HCT116 (cell line): Measurements from ENCODE around the gene TMEM52. TPM values are rescaled to one million over a fixed set of nuclear protein-coding genes. Genes with fewer than 3 reads are reported as not detected.

Experiments
- ATAC-seq: fragments of 200-7000 bp; cut with Tn5 transposase; 2 replicates; pipeline ENCODE4 v1.9.1; 2020; ENCODE audit warnings: mild to moderate bottlenecking, moderate library complexity
- BruUV-seq: library from RNA; stranded (reverse); fragments of 400-500 nt; replicated peaks from 2 replicates; lab custom pipeline; 2021; lab: Mats Ljungman, UMichigan
- CTCF ChIA-PET: fragments of 300-600 bp; sonication (Branson Sonifier 250); formaldehyde crosslinking; loops from one replicate; lab custom pipeline; 2021; ENCODE audit warnings: antibody characterized with exemption; lab: Charles Lee
- POLR2A ChIA-PET: fragments of 300-600, 350-600 bp; sonication (Branson Sonifier 250); formaldehyde crosslinking; loops from one replicate; lab custom pipeline; 2021; ENCODE audit warnings: antibody characterized with exemption; lab: Charles Lee
- RAD21 ChIA-PET, 2 experiments: fragments of 300-600 bp; sonication (Branson Sonifier 250); formaldehyde crosslinking; loops; one replicate each; lab custom pipeline; 2023; ENCODE audit warnings: low total read pairs in 2 of 2; ENCODE audit not compliant: uncharacterized antibody in 2 of 2, unreplicated experiment in 2 of 2, low non-redundant PET in 1 of 2; lab: Charles Lee
- DNase-seq: peaks from one replicate; pipeline ENCODE4 v3.0.0-alpha.2; 2010; ENCODE audit warnings: low read depth, low spot score
- H2AFZ ChIP-seq: fragments of 200-600 bp; shearing (Covaris generic), sonication (generic); 2 replicates; pipeline ENCODE4 v1.6.1; 2017; ENCODE audit warnings: low read depth, mixed run types, mixed read lengths, antibody characterized with exemption, low read length; ENCODE audit not compliant: poor library complexity, severe bottlenecking
- H3K27ac ChIP-seq: 2 replicates; pipeline ENCODE4 v1.5.1; 2012; ENCODE audit warnings: low read depth, low read length
- H3K27me3 ChIP-seq: fragments of 200-600 bp; sonication (generic); 2 replicates; pipeline ENCODE4 v1.6.1; 2016; ENCODE audit warnings: mixed run types, low read length, mixed read lengths; ENCODE audit not compliant: insufficient read depth
- H3K36me3 ChIP-seq, 2 experiments: fragments of 200-500 bp in 1 of 2; fragments of 200-600 bp in 1 of 2; sonication (Bioruptor generic) in 1 of 2; sonication (generic) in 1 of 2; 2 replicates each; pipeline versions ENCODE4 v1.5.1 to v1.6.1; 2014 to 2016; ENCODE audit warnings: low read length in 2 of 2, inconsistent platforms in 1 of 2, mixed read lengths in 1 of 2, mixed run types in 1 of 2; ENCODE audit not compliant: insufficient read depth in 2 of 2, control insufficient read depth in 1 of 2
- H3K4me1 ChIP-seq, 2 experiments: fragments of 200-600 bp in 1 of 2; sonication (generic) in 1 of 2; 2 replicates each; pipeline versions ENCODE4 v1.5.1 to v1.6.1; 2012 to 2017; ENCODE audit warnings: low read length in 2 of 2, inconsistent platforms in 1 of 2, mild to moderate bottlenecking in 1 of 2, mixed read lengths in 1 of 2, mixed run types in 1 of 2, moderate library complexity in 1 of 2; ENCODE audit not compliant: insufficient read depth in 2 of 2, control insufficient read depth in 1 of 2
- H3K4me2 ChIP-seq: fragments of 200-600 bp; sonication (generic); 2 replicates; pipeline ENCODE4 v1.6.1; 2017; ENCODE audit warnings: mixed run types, low read length, mixed read lengths
- H3K4me3 ChIP-seq, 2 experiments: fragments of 200-600 bp in 1 of 2; sonication (generic) in 1 of 2; replicated peaks in 1 of 2; 2 replicates each; pipeline ENCODE4 v1.5.1; 2011 to 2016; ENCODE audit warnings: low read length in 2 of 2, control low read depth in 1 of 2, low read depth in 1 of 2, mild to moderate bottlenecking in 1 of 2, mixed read lengths in 1 of 2, mixed run types in 1 of 2
- H3K79me2 ChIP-seq: fragments of 200-600 bp; sonication (generic); 2 replicates; pipeline ENCODE4 v1.6.1; 2017; ENCODE audit warnings: mild to moderate bottlenecking, mixed run types, low read length, moderate library complexity, mixed read lengths; ENCODE audit not compliant: insufficient read depth
- H3K9ac ChIP-seq: fragments of 200-600 bp; sonication (generic); 2 replicates; pipeline ENCODE4 v1.6.1; 2016; ENCODE audit warnings: low read length, mixed read lengths
- H3K9me2 ChIP-seq: fragments of 200-600 bp; sonication (generic), shearing (Covaris generic); 2 replicates; pipeline ENCODE4 v1.6.1; 2017; ENCODE audit warnings: mixed run types, mild to moderate bottlenecking, moderate library complexity; ENCODE audit not compliant: insufficient read depth
- H3K9me3 ChIP-seq, 2 experiments: fragments of 200-500 bp in 1 of 2; fragments of 200-600 bp in 1 of 2; sonication (Bioruptor generic) in 1 of 2; sonication (generic) in 1 of 2; 2 replicates each; pipeline ENCODE4 v1.6.1; 2014 to 2017; ENCODE audit warnings: low read length in 2 of 2, mixed read lengths in 2 of 2, inconsistent platforms in 1 of 2, low read depth in 1 of 2, mild to moderate bottlenecking in 1 of 2, mixed run types in 1 of 2, moderate library complexity in 1 of 2; ENCODE audit not compliant: control insufficient read depth in 1 of 2, insufficient read depth in 1 of 2
- H4K20me1 ChIP-seq: fragments of 200-600 bp; sonication (generic), shearing (Covaris generic); 2 replicates; pipeline ENCODE4 v1.6.1; 2017; ENCODE audit warnings: mixed run types, mild to moderate bottlenecking, moderate library complexity; ENCODE audit not compliant: insufficient read depth
- ATF3 ChIP-seq: IDR thresholded peaks from 2 replicates; pipeline ENCODE4 v1.6.1; 2012
- CBX3 ChIP-seq: IDR thresholded peaks from 2 replicates; pipeline ENCODE4 v1.6.1; 2012; ENCODE audit warnings: low read depth
- CEBPB ChIP-seq: IDR thresholded peaks from 2 replicates; pipeline ENCODE4 v1.6.1; 2012; ENCODE audit warnings: low read depth
- FOSL1 ChIP-seq: IDR thresholded peaks from 2 replicates; pipeline ENCODE4 v1.6.1; 2012; ENCODE audit warnings: low read depth
- JUND ChIP-seq: IDR thresholded peaks from 2 replicates; pipeline ENCODE4 v1.6.1; 2012
- POLR2A ChIP-seq: IDR thresholded peaks from 2 replicates; pipeline ENCODE4 v1.7.0; 2011; ENCODE audit warnings: borderline replicate concordance; ENCODE audit not compliant: insufficient read depth, insufficient read length; ENCODE audit errors: extremely low read depth
- POLR2AphosphoS5 ChIP-seq: IDR thresholded peaks from 2 replicates; pipeline ENCODE4 v1.6.1; 2011; ENCODE audit warnings: mild to moderate bottlenecking, low read depth, low read length, moderate library complexity
- REST ChIP-seq: IDR thresholded peaks from 2 replicates; pipeline ENCODE4 v1.6.1; 2012; ENCODE audit warnings: low read depth
- SIN3A ChIP-seq: IDR thresholded peaks from 2 replicates; pipeline ENCODE4 v1.6.1; 2012; ENCODE audit warnings: low read depth
- SRF ChIP-seq: IDR thresholded peaks from 2 replicates; pipeline ENCODE4 v1.6.1; 2012; ENCODE audit warnings: low read depth
- TCF7L2 ChIP-seq: IDR thresholded peaks from 2 replicates; pipeline ENCODE4 v1.7.0; 2011; ENCODE audit warnings: borderline replicate concordance, inconsistent platforms; ENCODE audit not compliant: insufficient read depth, insufficient read length; ENCODE audit errors: extremely low read depth
- ZFX ChIP-seq: fragments of 450-650 bp; IDR thresholded peaks from 2 replicates; pipeline ENCODE4 v1.6.1; 2017
- intact Hi-C: fragments of 100-400 bp; cut with micrococcal nuclease; formaldehyde crosslinking; loops from 2 replicates; pipeline ENCODE4 v1.10.0; 2022
- total RNA-seq: library from RNA; stranded (reverse); gene quantifications from one replicate; pipeline ENCODE4 v1.2.1, GENCODE V29; 2021; ENCODE audit not compliant: unreplicated experiment

TMEM52 gene
- total RNA-seq, 1 experiment from 2014 or later, result 27.5 TPM

GRCh38 chr1:1908506-1908791 is 10.6 kb downstream of the TMEM52 start:
- Histone ChIP-seq H3K4me2 (peak overlapping the region; percentile 99), H3K27ac (peak overlapping the region; percentile 87), H4K20me1 (no peaks in the 10 kb centered on the region), H3K9ac (peak overlapping the region; percentile 85), H3K36me3 (no peaks in the 10 kb centered on the region), H3K4me1 (peaks cover 19 to 36% of the 10 kb centered on the region in 2 experiments), H3K4me3 (peak overlapping the region; percentile 69 to 77), H3K9me3 (no peaks in the 10 kb centered on the region), H3K27me3 (no peaks in the 10 kb centered on the region), H3K79me2 (no peaks in the 10 kb centered on the region), H2AFZ (no peak overlapping the region), H3K9me2 (no peaks in the 10 kb centered on the region)
- RAD21 ChIA-PET, result interaction anchor here (0.5 to 1.0 kb wide), 9 partner anchors 10 to 721 kb away, joined by 3 to 7 read pairs (median 3); no protein-coding TSS in a partner anchor
- intact Hi-C loops, result loop anchor here (5.0 kb wide), 1 partner anchor 139 kb away; no protein-coding TSS in a partner anchor
- TF ChIP-seq SIN3A (no peak), SRF (no peak), ATF3 (no peak), POLR2A (no peak), REST (no peak), JUND (no peak), CBX3 (no peak), TCF7L2 (no peak), FOSL1 (no peak), POLR2AphosphoS5 (no peak), ZFX (no peak), CEBPB (no peak)
- CTCF ChIA-PET, result interaction anchor here (0.6 to 3.0 kb wide), 14 partner anchors 9 to 286 kb away, joined by 3 to 31 read pairs (median 6); partner anchors contain the start of genes FAAP20 and TMEM52
- no peak for DNase-seq
- POLR2A ChIA-PET, result interaction anchor here (0.6 to 1.3 kb wide), 8 partner anchors 11 to 293 kb away, joined by 3 to 5 read pairs (median 4); partner anchors contain the start of genes MIB2 and TMEM52
- peak; percentile 21 for ATAC-seq
- BruUV-seq, result no TSS peak
